ENCODE data around the gene ST6GALNAC4. TPM values are rescaled to one million over a fixed set of nuclear protein-coding genes. Genes with fewer than 3 reads are reported as not detected.

Gene ST6GALNAC4
- polyA plus RNA-seq, 3 donors: 8.9 to 14.0 (median 10.3) TPM

DNA sequence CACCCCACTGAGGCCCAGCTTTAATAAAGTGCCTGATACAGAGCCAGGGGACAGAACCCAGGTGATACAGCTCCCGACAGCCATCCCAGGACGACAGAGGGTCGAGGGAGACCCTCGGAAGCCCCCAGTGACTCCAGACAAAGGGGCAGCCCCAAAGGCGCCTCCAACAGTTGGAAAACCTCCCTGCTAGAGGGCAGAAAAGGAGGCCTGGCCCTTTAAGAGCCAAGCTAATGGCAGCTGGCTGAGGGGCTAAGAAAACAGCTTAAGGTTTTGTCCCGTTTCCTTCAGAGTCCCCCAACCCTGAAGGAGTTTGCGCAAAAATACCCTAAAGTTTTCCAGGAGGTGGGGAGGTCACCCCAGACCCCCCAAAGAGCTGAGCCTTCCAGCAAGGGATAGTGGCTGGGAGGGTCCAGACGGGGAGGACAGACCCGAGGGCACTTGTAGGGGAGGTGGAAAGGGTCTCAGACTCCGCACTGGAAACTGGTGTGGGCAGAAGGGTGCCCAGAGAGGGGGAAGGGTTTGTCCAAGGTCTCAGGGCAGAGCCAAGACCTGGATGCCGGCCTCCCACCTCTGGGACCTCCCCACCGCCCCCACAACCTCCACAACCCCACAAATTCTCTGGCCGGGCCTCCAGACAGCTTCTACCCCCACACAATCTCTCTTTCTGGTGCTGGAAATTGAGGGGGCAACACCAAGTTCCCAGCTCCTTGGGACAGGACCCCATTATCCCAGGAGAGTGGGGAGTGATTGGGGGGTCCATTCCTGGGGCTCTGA, 31.1 kb downstream of the ST6GALNAC4 start:
- WGBS (ENCODE audit: insufficient coverage): 92% methylated on average over 6 of the region's 13 CpGs
- Histone ChIP-seq H3K27ac (ENCODE audit: low read depth in 1 of 2, low read length in 2 of 2) (no peak overlapping the region), H3K4me1 (ENCODE audit: control insufficient read depth in 1 of 2, insufficient read depth in 2 of 2, low read length in 2 of 2) (no peaks in the 10 kb centered on the region), H3K79me2 (ENCODE audit: insufficient read depth, low read length) (no peaks in the 10 kb centered on the region), H2AFZ (ENCODE audit: insufficient read depth, low read depth, low read length, poor library complexity, severe bottlenecking) (no peak overlapping the region), H3K9me3 (replicated peaks in 1 of 2; ENCODE audit: control insufficient read depth in 1 of 2, insufficient read depth in 1 of 2, low read length in 2 of 2) (no peaks in the 10 kb centered on the region), H3K4me3 (replicated peaks in 1 of 3; ENCODE audit: low read depth in 2 of 3, low read length in 3 of 3) (no peak overlapping the region), H4K20me1 (ENCODE audit: insufficient read depth, low read length) (no peaks in the 10 kb centered on the region), H3K36me3 (replicated peaks in 1 of 2; ENCODE audit: control insufficient read depth in 1 of 2, insufficient read depth in 2 of 2, low read length in 2 of 2) (peaks cover 21 to 29% of the 10 kb centered on the region in 2 donors), H3K27me3 (ENCODE audit: control insufficient read depth in 2 of 2, insufficient read depth in 2 of 2, low read length in 2 of 2) (no peaks in the 10 kb centered on the region), H3K9ac (ENCODE audit: insufficient read depth, low read length, poor library complexity, severe bottlenecking) (no peak overlapping the region), H3K4me2 (replicated peaks; ENCODE audit: extremely low read depth, low read length, poor library complexity, severe bottlenecking) (no peak overlapping the region)
- H3K4me3 Mint-ChIP-seq: no peak overlapping the region
- H3K36me3 Mint-ChIP-seq: peaks cover 26 to 33% of the 10 kb centered on the region in 2 donors
- TF ChIP-seq CTCF (IDR thresholded peaks at IDR 0.05): no peak
- peaks cover 0 to 3% (median 0%) of the 10 kb centered on the region in 7 donors for H3K9me3 Mint-ChIP-seq
- intact Hi-C loops (cut with micrococcal nuclease): no loop called here
- H3K4me1 Mint-ChIP-seq: peaks cover 8% of the 10 kb centered on the region
- H3K27ac Mint-ChIP-seq: peak overlapping the region in 1 of 7 donors; percentile 41
- peaks cover 2 to 5% (median 3%) of the 10 kb centered on the region in 3 donors for H3K27me3 Mint-ChIP-seq (ENCODE audit: low read depth in 3 of 3)
- no peak for DNase-seq

DNA sequence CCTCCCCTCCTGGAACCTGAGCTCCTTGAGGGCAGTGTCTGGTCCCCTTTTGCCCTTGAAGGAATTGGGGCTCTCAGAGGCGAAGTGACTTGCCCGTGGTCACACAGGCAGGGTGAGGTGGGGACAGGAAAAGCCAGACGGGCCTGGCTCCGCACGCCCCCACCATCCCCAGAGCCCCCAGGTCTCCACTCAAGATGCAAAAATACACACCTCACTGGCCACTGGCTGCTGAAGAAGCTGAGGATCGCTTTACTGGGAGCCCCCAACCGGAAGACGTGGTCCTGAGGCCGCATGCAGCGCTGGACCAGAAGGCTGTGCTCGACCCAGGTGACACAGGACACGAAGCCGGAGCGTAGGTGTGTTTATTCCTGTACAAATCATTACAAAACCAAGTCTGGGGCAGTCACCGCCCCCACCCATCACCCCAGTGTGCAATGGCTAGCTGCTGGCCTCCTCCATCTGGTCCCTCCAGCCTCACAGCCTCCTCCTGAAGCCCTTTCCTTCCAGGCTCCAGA, 31.8 kb downstream of the ST6GALNAC4 start:
- no peaks in the 10 kb centered on the region for H4K20me1 ChIP-seq (ENCODE audit: insufficient read depth, low read length)
- no peaks in the 10 kb centered on the region for H3K79me2 ChIP-seq (ENCODE audit: insufficient read depth, low read length)
- no peak overlapping the region for H2AFZ ChIP-seq (ENCODE audit: insufficient read depth, low read depth, low read length, poor library complexity, severe bottlenecking)
- H3K4me3 Mint-ChIP-seq: no peak overlapping the region
- no peaks in the 10 kb centered on the region for H3K4me1 ChIP-seq (ENCODE audit: control insufficient read depth in 1 of 2, insufficient read depth in 2 of 2, low read length in 2 of 2)
- H3K36me3 Mint-ChIP-seq: peaks cover 20 to 26% of the 10 kb centered on the region in 2 donors
- H3K27me3 Mint-ChIP-seq (ENCODE audit: low read depth in 3 of 3): peaks cover 2 to 5% (median 3%) of the 10 kb centered on the region in 3 donors
- no peak for TF ChIP-seq CTCF (IDR thresholded peaks at IDR 0.05)
- intact Hi-C loops (cut with micrococcal nuclease): loop anchor here in 1 of 2 donors (5.0 kb wide), 1 partner anchor 37 kb away; no protein-coding TSS in a partner anchor
- no peak overlapping the region for H3K4me2 ChIP-seq (replicated peaks; ENCODE audit: extremely low read depth, low read length, poor library complexity, severe bottlenecking)
- peaks cover 15 to 22% of the 10 kb centered on the region in 2 donors for H3K36me3 ChIP-seq (replicated peaks in 1 of 2; ENCODE audit: control insufficient read depth in 1 of 2, insufficient read depth in 2 of 2, low read length in 2 of 2)
- no peak overlapping the region for H3K4me3 ChIP-seq (replicated peaks in 1 of 3; ENCODE audit: low read depth in 2 of 3, low read length in 3 of 3)
- no peak for DNase-seq
- no peaks in the 10 kb centered on the region for H3K9me3 ChIP-seq (replicated peaks in 1 of 2; ENCODE audit: control insufficient read depth in 1 of 2, insufficient read depth in 1 of 2, low read length in 2 of 2)
- H3K27ac Mint-ChIP-seq: no peak overlapping the region
- peaks cover 8% of the 10 kb centered on the region for H3K4me1 Mint-ChIP-seq
- 65% methylated on average over 10 of the region's 15 CpGs for WGBS (ENCODE audit: insufficient coverage)
- H3K27ac ChIP-seq (ENCODE audit: low read depth in 1 of 2, low read length in 2 of 2): no peak overlapping the region
- no peak overlapping the region for H3K9ac ChIP-seq (ENCODE audit: insufficient read depth, low read length, poor library complexity, severe bottlenecking)
- no peaks in the 10 kb centered on the region for H3K27me3 ChIP-seq (ENCODE audit: control insufficient read depth in 2 of 2, insufficient read depth in 2 of 2, low read length in 2 of 2)
- peaks cover 0 to 3% (median 0%) of the 10 kb centered on the region in 7 donors for H3K9me3 Mint-ChIP-seq
